ENCODE results near the gene BRMS1.
"Not testable (repeated sequence)": the region's sequence is repeated elsewhere in the genome, so short reads cannot be mapped to it uniquely, and the experiment has no call there.

The BRMS1 gene

DNA sequence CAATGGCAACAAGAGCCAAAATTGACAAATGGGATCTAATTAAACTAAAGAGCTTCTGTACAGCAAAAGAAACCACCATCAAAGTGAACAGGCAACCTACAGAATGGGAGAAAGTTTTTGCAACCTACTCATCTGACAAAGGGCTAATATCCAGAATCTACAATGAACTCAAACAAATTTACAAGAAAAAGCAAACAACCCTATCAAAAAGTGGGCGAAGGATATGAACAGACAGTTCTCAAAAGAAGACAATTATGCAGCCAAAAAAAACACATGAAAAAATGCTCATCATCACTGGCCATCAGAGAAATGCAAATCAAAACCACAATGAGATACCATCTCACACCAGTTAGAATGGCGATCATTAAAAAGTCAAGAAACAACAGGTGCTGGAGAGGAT is 24.6 kb downstream of the BRMS1 start:
- DNase-seq, result not testable (repeated sequence)

DNA sequence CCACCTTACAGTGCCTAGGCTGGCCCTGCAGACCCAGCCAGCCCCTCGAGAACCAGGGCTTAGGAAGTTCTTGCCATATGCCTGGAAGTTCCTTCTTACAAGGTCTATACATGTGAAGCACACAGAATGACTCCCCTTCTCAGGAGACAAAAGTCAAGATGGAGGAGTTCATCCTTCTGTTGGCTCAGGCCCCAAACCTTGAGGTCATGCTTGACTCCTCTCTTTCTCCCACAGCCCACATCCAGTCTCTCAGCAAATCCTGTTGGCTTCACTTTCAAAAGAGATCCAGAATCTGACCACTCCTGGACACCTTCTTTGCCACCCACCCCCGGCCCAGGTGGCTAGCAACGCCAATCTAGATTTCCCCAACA is 26.3 kb downstream of the BRMS1 start:
- DNase-seq, result no peak

DNA sequence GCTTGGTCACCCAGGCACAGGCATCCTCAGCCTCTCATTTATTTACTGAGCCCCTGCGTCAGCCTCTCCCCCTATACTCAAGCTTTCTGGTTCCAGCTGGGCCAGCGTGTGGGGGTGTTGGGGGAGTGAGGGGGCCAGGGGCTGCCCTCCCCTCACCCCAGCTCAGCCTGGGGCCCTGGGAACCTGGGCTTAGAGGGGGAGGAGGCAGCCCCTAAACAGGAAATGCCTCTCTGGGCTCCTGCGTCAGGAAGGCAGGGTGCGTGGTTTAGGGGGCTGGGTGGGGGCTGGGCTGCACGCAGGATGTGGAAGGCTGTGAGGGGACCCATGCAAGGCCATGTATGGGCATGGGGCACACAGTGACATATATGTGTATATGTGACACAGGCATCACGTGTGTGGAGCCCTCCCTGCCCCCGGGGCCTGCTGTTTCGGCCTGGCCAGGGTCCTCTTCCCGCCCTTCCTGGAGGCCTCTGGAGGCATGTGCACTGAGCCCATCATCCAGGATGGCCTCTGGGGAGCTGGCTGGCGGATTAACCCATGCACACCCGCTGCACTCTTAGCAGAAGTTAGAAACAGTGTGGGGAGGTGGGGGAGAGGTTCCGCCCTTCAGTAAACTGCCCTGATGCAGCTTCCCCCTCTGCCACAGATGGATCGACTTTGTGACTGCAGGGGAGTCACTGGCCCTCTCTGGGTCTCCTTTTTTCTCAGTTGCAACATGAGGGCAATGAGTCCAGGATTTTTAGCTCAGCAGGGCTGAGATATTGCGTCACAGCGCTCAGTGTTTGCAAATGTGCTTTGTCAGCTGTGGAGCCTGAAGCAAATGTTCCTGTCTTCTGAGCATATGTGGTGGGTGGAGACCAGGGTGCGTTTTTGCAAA is 26.9 kb downstream of the BRMS1 start:
- no peak for DNase-seq

DNA sequence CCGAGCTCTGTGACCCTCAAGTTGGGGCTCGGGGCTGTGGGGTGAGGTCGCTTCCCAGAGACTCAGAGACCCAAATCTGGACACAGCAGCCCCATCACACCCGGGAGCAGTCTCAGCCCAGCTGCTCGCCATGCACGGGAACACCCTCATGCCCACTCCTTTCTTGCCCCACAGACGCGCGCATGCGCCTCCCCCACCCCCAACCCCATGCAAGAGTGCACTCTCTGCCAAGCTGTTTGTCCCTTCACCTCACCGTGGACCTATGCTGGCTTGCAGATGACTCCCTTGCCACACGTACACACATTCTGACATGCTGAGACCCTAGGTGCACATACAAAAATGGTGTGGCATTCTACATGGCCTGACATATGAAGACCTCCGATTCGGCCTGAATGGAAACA is 27.6 kb downstream of the BRMS1 start:
- DNase-seq, result no peak

DNA sequence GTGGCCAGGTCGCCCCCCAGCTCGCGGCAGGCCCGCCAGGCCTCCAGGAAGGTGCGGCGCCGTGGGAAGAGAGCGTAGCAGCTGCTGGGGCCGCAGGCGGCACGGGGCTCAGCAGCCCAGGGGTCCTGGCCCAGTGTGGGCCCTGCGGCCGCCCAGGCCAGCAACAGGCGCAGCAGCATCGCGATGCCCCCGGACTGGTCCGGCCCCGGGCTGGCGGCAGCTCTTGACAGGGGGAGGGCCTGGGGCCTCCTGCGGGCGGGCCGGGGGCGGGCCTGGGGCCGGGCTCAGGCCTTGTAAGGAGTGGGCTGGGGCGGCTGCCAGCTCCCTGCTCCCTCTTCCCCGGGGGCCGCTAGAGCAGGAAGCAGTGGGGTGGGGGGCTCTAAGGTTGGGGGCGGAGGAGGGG is 28.1 kb downstream of the BRMS1 start, which contains the start of gene CD248:
Gene CD248 (minus strand): TSS at position 196 of the 403 bp plus-strand sequence. CDS start 17 bp downstream, at position 179.
- DNase-seq, result no peak

DNA sequence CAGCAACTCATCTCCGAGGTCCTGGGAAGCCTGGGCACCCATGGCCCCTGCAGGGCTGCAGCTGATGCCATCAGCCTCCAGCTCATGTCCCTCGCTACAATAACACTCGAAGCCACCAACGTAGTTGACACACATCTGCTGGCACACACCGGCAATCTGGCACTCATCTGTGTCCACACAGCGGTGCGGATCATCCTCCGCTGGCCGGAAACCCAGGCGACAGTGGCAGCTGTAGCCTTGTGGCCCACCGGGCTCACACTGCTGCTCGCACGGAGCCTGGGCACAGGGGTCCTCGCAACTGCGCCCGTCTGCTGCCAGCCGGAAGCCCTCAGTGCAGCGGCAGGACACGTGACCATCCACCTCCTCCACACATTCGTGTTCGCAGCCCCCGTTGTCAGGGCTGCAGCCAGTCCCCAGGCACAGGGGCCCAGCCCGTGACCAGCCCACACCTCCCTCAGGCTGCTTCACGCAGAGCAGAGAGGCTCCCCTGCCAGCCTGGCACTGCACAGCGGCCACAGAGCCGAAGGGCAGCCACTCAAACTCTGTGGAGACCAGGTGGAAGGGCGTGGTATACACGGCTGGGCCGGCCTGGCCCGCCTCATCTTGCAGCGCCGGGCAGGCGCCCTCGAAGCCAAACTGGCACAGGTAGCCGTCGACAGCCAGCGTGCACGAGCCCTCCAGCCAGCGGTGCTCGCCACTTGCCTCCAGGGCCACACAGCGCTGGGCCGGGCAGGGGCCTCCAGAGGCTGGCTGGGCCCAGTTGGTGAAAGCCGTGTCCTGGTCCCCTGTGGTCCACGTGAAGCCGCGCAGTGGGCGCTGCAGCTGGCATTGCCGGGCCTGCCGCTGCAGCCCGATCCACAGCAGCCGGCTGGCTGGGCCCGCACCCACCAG is 28.7 kb downstream of the BRMS1 start:
- DNase-seq, result no peak

DNA sequence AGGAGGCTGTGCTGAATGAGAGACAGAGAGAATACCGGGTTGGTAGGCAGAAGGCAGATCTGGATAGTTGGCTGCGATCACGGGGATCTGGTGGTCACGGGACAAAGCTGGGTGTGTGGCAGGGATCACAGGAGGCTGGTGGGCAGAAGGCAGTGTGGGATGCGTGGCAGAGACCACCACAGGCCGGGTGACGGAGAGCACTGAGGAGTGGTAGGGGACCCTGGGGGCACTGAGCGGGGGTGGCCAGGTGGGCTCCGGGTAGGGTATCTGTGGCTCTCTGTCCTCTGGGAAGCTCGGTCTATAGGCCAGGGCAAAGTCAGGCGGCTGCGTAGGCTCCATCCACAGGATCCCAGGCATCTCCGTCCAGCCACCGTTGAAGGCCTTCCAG is 29.4 kb downstream of the BRMS1 start:
- no peak for DNase-seq

DNA sequence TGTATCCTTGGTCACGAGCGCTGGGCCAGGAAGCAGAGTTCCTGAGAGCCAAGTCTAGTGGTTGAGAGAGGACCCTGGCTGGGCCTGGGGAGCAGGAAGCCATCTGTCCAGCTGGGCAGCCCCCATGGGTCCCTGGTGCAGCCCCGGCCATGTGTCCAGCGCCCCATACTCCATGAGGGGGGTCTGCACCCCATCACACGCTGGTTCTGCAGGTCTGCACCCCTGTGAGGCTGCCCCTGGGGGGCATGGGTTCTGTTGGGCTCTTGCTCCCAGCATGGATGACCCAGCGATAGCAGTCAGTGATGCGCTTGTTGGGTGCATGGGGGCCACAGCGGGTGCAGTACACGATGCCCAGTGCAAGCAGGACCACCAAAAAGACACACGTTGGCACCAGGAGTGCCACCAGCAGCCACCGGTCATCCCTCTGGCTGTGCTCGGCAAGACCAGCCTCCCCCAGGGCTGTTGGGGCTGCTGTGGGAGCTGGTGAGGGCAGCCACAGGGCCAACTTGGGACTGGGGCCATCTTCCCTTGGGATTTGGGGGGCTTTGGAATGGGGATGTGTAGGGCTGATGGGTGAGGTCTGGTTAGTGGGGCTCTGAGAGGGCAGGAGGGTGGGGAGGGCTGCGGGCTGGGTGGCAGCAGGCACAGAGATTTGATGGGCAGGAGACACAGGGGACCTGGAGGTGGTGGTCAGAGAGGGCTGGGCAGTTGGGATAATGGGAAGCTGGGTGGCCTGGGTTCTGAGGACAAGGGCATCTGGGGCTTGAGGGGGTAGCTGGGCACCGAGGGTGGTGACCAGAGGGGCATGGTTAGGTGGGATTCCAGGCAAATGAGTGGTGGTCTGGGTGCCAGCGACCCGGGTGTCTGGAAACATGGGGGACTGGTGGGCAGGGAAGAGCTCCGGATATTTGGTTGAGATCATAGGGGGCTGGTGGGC is 30.1 kb downstream of the BRMS1 start:
- no peak for DNase-seq

DNA sequence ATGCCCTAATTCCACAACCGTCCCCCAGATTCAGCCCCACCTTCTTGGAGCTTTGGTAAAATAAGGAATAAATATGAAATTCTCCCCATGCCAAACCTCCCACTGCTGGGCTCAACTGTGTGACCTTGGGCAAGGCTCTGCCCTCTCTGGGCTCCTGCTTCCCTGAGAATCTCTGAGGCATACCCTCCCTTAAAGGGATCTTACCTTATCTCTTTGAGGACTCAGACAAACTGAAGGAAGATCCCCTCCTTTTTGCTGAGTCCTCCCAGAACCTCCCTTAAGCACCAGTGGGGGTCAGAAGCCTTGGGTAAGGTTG is 30.8 kb downstream of the BRMS1 start:
- DNase-seq, result no peak

DNA sequence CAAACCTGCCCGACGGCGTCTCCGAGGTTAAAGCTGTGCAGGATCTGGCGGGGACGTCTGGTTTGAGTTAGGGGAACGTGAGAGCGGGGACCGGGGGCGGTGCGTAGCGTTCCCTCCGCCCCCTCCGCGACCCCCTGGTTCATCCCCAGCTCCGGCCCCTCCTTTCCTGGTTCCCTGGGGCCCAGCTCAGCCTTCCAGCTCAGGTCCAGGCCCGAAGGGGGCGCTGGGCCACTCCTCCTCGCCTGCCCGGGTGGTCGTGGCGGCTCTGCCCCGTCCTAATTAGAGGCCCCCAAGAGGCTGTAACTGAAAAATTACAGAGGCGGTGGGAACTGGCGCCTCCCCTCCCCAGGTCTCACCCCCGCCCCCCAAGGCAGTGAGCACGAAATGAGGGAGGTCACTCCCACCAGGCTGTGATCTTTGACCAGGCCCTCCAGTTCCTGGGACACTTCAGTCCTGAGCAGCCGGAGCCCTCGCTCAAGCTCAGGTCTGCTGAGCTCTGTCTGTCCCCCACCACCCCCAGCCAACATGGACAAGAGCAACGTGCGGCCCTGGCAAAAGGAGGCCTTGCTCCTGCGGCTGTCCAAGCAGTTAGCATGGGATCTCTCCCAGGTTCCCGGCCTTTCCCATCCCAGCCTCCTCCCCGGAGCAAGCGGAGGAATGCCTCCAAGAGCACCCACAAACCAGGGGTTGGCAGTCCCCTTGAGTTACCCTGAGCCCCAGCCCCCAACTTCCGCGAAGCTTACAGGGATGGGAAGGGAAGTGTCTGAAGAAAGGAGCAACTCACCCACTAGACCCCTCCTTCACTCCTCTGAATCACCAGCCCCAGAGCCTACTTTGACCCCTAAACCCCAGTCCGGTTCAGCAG is 31.4 kb downstream of the BRMS1 start:
- no peak for DNase-seq

DNA sequence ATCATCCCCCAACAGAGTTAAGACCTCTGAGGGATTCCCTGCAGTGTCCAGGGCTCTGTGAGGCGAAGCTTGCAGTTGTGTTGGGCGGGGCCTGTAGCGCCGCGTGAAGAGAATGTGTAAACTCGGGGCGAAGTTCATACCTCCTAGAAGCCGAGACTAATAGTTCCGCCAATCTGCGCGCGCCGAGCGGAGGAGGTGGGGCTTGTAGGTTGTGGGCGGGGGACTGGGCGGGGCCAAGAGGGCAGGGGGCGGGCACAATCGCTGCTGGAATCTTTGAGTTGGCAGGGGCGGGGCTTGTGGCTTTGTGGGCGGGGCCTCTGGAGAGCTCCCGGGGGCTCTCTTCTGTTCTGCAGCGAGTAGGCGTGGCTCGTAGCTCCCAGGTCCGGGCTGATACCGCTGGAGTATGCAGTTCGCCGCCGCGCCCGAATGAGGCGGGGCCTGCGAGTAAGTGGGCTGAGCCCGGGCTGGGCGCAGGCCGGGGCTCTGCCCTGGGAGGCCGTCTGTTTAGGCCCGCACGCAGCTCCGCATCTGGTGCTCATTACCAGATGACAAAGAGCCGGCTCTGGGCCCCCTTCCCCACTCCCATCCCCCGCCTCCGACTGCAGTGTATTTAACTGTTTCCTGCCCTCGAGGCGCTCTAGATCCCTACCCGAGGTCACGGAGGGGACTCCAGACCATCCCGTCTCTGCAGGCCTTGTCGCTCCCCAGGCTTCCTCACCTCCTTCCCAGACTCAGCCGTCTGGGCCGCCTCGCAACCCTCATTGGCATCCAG is 32.2 kb downstream of the BRMS1 start:
- peak; percentile 97 for DNase-seq

DNA sequence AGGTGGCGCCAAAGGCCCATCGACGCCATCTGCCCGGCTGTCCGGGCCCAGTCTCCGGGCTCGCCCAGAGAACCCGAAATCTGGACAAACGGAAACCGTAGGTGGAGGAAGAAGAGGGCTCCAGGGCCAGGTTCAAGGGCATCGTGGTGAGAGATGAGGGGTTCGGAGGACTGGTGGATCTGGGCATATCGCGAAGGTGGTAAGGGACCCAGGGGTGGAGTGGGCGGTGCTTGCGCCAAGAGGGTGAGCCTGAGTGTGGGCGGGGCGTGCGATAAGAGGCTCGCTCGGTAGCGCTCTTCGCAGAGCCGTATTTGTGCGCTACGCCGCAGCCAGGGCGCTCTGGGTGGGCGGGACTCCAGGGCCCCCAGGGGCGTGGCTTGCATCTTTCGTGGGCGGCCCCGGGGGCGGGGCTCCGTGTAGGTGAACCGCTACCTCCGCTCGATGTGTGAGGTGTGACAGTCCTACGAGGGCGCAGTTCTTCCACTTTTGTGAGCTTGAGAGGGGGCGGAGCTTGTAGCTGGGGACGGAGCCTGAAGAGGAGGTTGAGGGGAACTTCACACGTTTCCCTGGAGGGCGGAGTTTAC is 32.8 kb downstream of the BRMS1 start:
- peak; percentile 97 for DNase-seq

DNA sequence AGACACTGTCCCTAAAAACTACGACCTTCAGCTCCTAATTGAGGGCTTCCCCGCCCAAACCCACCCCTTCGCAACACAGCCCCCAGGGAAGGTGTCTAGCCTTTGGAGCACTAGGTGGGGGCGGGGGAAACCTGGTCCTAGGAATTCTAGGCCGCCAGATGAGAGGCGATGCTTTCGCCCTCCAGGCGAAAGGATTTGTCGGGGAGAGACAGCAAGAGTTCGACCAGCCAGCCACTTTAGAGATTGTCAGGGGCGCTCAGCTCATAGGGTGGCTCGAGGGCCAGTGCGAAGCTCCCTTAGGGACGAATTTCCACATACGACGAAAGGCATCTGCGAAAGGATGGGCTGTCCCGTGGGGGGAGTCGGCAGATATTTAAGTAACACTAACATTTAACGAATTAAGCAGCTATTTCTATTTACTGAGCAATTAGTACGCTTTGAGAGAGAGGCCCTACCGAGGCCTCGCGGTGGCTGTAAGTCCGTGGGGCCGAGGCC is 33.4 kb downstream of the BRMS1 start:
- DNase-seq, result no peak

DNA sequence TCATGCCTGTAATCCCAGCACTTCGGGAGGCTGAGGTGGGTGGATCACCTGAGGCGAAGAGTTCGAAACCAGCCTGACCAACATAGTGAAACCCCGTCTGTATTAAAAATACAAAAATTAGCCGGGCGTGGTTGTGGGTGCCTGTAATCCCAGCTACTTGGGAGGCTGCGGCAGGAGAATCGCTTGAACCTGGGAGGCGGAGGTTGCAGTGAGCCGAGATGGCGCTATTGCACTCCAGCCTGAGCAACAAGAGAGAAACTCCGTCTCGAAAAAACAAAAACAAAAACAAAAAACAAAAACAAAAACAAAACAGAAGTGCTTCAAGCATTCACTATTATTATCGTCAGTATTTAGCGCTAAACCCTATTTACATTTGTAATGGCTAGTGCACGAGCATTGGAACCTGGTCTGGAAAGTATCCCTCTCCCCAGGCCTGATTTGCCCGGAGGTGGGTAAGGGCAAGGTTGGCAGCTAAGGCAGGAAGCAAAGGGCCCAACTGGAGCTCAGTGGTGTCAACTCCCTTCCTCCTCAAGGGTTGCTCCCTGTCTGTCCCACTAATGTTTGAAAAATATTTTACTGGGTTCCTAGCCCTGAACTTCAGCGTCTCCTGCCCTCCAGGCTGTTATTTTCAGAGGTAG is 34.0 kb downstream of the BRMS1 start:
- not testable (repeated sequence) for DNase-seq

DNA sequence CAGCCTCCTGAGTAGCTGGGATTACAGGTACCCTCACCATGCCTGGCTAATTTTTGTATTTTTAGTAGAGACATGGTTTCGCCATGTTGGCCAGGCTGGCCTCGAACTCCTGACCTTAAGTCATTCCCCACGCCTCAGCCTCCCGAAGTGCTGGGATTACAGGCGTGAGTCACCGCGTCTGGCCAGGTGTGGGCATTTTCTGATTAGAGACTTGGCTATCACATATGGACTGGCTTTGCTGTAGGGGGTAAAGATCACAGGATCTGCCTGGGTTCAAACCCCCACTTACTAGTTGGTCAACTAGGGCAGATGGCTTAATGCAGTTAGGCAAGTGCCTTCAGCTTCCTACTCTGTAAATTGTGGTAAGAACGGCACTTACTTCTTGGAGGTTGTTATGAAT is 34.6 kb downstream of the BRMS1 start:
- DNase-seq, result no peak

DNA sequence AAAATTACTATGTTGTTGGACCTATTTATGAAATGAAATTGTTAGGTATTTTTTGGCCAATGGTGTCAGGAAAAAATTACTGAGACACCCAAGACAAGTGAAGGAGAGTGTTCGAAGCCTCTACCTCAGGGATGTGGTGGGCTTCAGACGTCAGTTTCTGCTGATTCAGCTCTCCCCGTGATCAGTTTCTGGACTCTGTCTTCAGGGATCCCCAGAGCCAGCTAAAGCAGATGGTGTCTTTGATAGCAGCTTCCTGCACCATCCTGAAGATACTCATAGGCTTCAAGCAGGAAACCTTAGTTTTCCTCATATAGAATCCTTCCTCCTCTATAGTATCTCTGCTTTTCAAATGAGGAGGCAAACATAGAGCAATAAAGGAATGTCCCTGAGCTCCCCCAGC is 35.4 kb downstream of the BRMS1 start:
- no peak for DNase-seq

DNA sequence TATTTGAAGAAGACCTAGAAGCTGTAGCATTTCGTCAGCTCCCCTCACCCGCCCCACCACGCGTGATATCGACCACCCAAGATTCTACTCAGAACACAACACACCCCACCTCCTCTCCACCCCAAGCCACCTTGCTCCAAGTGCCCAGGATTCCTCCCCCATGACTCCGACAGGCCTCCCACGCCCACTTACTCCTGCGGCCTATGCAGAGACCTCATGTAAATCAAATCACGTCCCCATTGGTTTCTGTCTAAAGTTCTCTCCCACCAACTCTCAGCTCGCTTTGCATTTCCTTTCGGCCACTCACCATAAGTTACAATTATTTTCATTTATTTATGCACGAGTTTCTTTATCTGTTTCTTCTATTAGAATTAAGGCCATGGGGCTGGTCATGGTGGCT is 42.2 kb downstream of the BRMS1 start:
- DNase-seq, result no peak

DNA sequence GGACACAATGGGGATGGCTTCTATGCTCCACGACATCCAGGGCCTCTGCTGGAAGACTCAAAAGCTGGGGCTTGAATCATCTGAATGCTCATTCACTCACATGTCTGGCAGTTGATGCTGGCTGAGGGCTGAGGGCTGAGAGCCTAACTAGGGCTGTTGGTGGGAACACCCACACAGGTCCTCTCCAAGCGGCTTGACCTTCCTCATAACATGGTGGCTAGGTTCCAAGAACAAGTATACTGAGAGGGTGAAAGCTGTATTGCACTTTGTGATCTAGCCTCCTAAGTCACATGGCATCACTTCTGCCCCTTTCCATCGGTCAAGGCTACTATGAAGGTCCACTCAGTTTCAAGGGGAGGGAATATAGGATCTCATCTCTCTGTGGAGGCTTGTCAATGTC is 45.7 kb downstream of the BRMS1 start:
- DNase-seq, result no peak

DNA sequence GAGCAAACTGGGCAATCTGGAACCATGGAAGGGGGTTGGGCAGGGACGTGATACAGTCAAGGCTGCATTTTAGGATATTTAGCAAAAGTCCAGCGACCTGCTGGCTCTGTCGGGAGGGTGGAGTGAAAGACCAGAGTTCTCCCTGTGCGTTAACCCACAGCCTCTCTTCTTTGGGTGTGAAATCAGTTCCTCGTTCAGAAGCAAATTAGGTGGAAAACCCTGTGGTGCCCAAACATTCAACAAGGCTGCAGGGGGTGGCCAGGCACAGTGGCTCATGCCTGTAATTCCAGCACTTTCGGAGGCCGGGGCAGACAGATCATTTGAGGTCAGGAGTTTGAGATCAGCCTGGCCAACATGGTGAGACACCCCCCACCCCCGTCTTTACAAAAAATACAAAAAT is 47.3 kb downstream of the BRMS1 start:
- no peak for DNase-seq

All from activated CD4-positive, alpha-beta T cell treated with anti-CD3 and anti-CD28 coated beads, Interleukin-2, Interleukin-6, amounts not matched to agents 100 ng/mL and 50 ng/mL, durations not matched to agents 16 hours and 8 hours (primary cell).